CD4-positive, alpha-beta T cell treated with Interleukin-12 subunit alpha and Interleukin-12 subunit beta, for 1 hour (primary cell): ENCODE results near the gene INPP5A.
"Not testable (repeated sequence)": the region's sequence is repeated elsewhere in the genome, so short reads cannot be mapped to it uniquely, and the experiment has no call there.

Experiments
- DNase-seq: peaks from one replicate; pipeline ENCODE4 v3.0.0-alpha.2; 2020

INPP5A gene

DNA sequence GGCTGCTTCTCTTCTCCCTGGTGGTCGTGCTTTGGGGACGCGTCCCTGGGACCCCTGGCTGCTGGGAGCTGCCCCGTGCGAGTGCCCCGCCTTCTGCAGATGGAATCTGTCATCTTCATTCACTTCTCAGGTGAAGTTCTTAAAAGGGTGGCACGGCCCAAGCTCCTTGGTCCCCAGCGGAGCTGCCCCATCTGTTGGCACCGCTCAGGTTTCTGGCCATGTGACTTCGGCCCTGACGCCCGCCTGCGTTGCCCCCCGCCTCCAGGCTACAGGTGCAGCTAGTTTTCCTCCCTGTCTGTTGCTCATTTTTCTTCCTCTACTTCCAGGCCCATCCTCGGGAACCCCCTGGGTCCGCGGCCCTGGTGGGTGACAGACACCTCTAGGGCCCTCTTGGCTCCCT is 255.2 kb downstream of the INPP5A start:
- no peak for DNase-seq

DNA sequence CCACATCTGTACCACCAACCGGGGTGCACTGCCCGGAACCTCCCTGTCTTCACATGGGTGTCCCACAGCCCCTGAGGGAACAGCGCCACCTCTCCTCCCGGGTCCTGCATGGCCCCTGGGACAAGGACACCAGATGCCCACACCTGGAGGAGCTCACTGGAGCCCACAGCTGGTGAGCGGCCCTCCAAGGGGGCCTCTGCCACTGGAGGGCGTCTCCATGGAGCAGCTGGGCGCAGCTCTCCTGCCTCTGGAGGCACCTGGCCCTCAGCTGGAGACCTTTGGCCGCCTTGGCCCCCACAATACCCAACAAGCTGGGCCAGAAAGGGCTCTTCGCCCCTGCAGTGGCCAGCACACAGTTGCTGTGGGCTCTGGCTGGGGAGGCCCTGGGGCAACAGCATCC is 255.6 kb downstream of the INPP5A start:
- no peak for DNase-seq

DNA sequence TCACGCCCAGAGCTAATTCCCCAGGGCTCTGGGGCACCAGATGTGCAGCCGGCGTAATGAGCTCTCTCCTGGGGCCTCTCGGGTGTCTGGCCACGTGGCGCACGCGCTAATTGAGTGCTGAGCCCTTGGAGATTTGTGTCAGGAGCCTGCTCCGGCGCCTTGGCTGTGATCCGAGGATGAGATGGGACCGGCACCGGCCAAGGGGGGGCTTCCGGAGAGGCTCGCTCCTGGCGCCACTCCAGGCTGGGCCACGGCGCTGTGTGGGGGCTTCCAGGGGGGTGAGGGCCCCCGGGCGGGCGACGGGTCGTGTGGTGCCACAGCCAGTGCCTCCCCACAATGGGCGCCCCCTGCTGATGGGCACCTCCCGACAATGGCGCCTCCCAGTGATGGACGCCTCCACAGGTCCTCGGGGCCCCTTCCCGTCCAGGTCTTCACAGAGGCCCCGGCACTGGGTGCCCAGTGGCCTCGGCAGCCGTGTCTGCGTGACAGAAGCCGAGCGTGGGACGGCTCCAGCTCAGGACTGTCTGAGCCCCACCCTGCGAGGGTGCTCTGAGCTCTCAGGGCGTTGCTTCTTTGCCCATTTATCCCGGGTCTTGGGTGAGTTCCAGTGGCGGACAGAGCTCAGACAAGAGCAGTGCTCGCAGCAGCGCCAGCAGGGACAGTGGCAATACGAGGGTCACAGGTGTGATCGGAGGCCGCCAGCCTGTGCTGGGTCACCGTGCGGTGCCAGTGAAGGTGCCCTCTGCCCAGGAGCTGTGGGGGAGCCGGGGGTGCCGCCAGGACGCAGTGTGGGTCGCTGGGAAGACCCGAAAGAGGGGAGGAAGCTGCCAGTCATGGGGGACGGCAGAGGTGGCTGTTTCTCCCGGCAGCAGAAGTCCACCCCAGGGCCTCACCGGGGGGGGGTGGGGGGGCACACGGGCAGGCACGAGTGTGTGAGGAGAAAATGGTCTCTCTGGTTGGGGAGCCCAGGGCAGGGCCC is 256.6 kb downstream of the INPP5A start:
- no peak for DNase-seq

DNA sequence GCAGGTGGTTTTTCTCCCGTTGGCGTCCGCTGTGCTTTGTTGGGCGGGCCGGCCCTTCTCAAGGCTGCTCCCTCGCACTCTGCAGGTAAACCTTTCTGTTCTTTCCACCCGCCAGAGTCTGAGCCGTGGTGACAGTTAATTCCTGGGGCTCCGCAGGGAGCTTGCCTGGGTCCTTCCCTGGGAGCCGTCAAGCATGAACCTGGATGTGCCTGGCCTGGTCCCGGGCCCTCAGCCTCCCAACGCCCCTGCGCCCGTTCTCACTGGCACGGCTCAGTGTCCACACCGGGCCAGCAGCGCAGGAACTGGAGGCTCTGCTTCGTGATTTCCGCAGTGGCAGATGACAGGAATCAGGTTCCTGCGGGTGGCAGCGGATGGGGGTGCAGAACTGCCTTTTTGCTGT is 259.3 kb downstream of the INPP5A start:
- DNase-seq = no peak

DNA sequence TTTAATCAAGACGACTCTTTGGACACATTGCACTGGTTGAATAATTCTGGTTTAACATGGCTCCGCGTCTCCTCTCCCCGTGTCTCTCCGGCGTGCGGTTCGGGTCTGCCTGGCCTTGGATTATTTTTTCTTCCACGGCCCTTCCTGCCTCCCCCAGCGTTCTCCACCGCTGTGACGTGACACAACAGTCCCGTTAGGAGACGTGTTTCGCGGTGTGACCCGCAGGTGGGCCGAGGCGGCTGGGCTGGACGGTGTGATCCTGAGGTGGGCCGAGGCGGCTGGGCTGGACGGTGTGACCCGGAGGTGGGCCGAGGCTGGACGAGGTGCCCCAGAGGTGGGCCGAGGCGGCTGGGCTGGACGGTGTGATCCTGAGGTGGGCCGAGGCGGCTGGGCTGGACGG is 260.4 kb downstream of the INPP5A start:
- not testable (repeated sequence) for DNase-seq

DNA sequence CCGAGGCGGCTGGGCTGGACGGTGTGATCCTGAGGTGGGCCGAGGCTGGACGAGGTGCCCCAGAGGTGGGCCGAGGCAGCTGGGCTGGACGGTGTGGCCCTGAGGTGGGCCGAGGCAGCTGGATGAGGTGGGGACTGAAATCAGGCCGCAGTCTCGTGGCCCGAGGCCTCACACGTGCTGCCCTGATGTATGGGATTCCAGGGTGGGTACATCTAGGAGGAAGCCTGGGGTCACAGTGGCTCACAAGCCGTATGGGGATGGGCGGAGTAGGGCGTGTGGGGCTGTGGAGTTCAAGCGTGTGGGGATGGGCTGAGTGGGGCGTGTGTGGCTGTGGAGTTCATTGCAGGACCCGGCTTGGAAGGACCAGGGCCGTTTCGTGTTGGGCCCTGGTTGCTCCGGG is 260.8 kb downstream of the INPP5A start:
- DNase-seq = no peak

DNA sequence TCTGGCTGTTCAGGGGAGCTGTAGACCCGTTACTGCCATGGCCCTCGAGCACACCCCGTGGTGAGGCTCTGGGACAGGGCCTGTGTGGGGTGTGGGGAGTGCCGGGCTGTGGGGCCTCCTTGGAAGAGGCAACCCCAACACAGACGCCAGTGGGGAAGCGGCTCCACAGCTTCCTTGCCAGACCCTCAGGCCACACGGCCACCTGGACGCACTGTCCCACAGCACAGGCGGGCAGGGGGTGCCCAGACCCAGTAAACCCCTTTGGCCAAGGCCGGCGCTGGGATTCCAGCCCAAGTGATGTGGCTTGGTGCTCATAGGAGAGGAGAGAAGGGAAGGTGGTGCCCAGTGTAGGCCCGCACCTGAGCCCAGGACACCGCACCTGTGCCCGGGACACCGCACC is 261.3 kb downstream of the INPP5A start:
- no peak for DNase-seq

DNA sequence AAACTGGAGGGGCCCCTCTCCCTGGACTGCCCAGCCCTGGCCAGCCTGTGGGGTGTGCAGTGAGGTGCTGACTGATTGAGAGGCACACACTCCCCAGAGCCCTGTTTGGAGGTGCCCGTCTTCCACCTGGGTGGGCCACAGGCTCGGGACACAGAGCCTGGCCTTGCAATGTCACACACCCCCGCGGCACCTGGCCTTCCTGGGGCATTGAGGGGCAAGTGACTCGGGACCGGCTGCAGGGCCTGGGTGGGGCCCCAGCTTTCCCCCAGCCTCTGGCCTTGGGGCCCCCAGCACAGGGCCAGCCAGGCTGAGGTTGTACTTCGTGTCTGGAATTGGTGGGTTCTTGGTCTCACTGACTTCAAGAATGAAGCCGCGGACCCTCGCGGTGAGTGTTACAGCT is 262.3 kb downstream of the INPP5A start:
- no peak for DNase-seq

DNA sequence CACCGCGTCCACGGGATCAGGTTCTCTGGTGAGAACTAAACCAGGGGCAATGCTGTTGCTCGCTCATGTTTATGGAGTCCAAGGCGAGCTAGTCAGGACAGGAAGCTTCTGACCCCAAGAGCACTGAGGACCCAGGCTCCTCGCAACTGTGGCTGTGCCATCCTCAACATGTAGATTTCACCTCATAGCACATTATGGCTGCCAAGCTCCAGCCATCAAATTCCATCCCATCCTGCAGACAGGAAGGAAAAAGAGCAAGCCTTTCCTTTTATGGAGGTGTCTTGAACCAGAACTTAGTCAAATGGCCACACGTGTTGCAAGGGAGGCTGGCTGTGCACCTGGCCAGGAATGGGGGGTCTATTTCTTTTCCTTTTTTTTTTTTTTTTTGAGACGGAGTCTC is 264.5 kb downstream of the INPP5A start:
- DNase-seq = no peak

DNA sequence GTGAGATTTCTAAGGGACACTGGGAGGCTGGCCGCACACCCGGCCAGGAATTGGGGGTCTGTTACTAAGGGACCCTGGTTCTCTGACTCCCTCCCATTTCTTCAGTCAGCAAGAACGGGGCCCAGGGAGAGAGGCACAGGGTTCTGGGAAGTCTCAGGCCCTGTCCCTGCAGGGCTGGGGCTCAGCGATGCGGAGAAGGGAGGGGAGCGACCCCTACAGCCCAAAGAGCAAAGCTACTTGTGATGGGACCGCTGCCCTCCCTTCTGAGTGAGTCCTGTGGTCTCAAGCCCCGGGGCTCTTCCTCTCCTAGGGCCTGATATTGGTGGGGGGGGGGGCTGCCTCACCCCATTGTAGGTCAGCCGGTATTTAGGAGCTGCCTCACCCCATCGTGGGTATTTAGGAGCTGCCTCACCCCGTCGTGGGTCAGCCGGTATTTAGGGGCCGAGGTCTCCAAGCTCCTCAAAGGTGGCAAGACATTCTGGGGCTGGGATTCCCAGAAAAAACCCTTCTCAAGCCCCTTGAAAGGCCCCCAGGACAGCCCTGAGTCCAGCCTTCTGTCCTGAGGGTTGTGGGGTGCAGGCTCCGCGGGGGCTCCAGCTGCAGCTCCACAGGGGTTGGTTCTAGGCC is 265.2 kb downstream of the INPP5A start:
- no peak for DNase-seq

DNA sequence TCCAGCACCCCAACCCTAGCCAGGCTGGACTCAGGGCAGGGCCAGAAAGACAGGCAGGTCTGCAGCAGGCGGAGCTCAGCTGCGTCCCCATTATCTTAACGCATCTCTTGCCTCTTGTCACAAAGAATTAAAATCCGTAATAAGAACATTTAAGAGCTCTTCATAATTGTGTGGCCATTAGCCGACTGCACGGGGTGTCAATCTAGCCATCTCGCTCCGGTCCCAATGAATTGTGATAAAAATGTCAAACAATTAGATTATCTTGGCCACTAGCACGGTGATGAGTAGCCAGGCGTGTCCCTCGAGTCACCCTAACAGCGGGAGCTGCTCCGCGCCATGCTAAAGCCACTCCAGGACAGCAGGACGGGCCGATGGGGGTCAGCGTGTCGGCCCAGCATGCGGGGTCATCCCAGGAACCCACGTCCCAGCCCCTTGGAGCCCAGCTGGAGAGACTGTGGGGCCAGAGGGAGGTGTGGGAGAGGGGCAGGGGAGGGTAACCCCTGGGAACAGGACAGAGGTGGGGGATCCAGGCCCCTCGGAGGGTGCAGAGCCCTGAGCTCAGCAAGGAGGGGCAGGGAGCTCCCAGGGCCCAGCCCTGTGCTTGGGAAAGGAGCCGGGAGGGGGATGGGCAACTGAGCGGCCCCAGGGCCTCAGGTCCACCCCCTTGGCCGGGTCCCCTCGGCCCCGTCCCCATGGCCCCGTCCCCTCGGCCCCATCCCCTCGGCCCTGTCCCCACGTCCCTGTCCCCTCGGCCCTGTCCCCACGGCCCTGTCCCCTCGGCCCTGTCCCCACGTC is 266.0 kb downstream of the INPP5A start:
- no peak for DNase-seq

DNA sequence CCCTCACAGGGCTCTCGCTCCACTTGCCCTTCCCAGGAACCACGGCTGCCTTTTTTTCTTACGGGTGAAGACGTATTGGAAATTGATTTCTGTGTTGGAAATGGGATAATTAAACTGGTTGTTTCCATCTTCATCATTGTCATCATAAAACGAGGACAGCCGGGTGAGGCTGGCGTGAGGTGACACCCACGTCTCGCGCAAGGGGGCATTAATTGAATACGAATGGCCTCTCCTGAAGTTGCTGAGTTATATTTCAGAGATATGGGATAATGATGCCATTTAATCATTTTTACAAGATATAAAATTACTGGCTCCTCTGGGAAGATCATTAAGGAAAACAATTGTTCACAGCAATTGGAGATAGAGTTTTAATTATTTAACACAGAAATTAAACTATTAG is 266.7 kb downstream of the INPP5A start:
- DNase-seq = no peak

DNA sequence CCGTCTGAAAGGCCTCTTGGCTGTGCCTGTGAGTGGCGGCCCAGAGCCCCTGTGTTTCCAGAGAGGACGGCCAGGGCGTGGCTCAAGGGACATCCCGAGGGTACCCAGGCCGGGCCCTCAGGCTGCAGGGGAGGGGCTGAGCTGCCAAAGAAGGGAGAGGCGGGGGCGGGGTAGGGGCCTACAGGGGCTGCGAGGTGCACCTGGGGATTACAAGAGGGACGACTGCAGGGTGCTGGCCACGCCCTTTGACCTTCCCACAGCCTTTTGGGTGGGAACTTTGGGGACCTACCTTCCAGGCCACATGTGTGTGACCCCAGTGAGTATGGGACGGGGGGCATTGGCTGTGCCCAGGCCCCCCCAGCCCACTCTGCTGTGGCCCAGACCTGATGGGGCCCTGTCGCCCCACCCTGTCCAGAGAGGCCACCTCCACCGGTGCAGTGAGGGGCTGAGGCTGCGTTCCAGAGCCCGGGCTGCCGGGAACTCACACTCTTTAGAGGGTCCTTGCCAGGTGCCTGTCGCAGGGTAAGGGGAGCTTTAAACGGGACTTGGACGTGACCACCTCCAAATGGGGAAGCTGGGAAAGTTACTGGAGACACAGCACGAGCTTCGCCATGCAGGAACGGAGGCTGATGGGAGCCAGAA is 267.3 kb downstream of the INPP5A start:
- DNase-seq = no peak

DNA sequence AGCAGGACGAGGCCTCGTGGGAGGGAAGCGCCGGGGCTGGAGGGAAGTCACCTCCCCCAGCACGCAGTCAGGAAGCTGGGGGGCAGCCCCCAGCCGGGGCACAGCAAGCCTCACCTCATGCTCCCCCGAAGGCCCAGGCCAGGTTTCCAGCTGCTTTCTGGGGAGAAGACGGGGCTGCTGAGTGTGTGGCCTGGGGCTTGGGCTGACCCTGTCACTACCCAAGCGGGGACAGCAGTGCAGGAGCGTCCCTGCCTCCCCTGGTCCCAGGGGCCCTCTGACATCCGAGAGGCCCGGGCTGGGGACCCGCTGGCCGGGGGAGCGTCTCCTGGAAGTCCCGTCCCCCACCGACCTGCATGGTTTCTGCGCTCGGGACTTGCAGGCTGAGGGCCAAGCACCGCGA is 268.0 kb downstream of the INPP5A start:
- DNase-seq = no peak

DNA sequence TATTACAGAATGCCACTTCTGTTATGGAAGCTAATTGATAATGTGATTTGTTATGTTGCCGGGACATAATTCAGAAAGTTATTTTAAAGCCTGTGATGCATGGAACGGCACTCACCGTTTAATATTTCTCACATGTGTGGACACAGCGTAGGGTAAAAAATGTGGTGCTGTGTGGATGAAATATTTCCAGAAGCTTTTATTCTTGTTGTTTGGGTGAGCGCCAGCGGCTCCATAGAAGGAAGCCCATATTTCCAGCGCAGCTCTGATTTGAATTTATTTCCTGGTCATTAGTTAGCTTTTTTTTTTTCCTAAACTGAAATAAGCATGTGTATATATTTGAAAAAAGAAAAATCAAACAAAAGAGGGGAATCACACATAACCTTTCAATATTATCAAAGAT is 268.5 kb downstream of the INPP5A start:
- no peak for DNase-seq

DNA sequence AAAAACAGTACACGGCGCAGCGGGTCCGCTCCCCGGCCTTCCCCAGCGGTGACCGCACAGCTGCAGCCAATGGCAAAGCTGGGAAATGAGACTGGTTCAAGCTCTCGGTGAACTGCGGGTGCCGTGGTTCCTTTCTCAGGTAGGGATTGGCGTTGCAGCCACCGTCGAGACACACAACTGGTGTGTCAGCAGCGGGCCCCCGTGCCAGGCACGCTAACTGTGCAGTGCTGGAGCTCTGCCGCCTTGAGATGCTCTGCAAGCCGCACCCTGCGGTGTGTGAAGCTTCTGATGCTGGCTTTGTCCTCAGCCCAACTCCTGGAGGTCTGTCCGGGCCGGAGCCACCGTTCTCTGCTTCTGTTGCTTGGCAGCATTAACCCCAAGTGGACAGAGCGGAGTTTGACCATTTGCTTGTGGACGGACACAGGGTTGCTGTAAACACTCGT is 269.0 kb downstream of the INPP5A start:
- no peak for DNase-seq

DNA sequence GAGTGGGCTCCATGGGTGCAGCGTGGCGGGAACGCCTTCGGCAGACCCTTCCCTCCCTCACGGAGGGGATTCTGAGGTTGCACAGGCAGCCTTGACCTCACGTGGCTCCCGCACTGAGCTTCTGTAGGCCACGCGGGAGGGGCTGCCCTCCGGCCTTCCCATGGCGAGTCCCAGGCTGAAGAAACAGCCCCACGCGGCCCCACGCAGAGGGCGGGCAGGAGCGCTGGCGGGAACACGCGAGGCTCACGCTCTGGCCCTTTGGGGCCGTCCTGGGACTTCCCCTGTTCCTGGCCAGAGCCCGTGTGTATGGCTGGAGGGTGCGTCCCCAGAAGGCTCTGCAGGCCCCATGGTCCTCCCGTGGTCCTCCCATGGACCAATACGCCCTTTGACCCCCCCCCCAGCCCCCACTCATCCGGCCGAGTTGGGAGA is 270.0 kb downstream of the INPP5A start:
- DNase-seq = no peak

DNA sequence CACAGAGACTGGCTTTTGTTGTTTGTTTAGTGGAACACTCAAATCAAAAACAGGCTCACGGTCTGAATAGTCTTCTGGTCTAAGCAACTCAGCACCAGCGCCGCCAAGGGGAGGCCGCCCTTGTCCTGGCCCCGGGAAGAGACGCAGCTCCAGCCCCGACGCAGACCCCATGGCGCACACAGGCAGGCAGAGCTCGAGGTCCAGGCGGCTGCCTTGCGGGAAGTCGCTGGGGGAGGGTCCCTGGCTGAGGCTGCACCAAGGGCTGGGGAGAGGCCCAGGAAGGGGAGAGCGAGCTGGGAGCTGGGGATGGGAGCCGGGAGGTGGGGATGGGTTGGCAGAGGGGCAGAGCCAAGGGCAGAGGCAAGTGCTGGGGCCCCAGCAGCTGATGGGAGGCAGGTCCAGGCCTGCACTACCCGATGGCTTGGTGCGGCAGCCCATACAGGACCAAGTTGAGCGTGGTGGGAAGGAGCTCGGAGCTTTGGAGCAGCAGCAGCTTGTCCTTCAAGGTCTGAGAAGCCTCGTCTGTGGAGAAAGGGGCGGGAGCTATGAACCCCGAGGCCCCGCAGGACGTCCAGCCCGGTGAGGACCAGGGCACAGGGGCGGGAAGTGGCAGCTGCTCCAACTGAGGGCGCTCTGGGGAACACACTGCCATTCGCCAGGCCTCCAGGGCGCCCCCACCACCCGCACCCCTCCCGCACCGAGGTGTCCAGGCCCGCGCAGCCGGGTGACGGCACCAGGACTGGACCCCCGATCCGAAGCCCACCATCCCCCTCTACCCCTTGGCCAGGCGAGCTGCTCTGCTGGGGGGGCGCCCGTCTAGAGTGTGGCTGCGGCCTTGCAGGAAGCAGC is 271.0 kb downstream of the INPP5A start:
- DNase-seq = no peak

DNA sequence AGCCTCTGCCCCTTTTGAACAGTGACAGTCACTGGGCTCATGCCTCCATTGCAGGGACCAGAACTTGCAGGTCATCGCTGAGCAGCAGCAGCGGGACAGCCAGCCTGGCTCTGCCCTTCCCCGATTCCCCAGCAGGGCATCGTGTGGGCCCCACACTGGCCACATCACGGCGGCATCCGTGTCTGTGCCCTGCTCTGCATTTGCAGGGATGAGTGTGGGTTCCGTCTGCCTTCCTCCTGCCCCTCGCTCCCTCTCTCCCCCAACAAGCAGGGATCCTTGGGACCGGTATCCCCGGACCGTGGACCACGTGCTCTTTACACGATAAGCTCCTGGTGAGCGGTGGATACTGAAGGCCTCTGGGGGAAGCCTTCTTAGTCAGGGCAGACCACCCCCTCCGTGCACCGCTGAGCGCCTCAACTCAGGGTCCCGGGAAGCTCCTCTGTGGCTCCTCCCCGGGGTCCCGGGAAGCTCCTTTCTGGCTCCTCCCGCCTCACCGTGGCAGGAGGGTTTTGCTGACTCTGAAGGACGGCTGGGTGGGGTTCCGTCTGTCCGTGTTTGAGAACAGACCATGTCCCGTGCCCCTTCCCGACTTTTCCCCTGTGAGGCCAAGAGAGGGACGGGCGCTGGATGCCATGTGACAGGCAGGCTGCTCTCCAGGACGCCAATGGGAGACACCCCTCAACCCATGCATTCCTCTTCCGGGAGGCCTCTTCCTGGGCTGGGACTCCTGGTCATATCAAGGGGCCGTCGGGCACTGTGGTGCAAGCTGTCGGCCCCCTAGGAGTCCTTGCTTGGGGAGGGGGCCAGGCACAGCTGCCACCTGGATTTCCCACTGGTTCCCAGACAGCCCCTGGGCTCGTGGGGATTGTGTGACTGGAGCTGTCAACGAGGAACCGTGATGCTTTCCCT is 271.9 kb downstream of the INPP5A start:
- no peak for DNase-seq

DNA sequence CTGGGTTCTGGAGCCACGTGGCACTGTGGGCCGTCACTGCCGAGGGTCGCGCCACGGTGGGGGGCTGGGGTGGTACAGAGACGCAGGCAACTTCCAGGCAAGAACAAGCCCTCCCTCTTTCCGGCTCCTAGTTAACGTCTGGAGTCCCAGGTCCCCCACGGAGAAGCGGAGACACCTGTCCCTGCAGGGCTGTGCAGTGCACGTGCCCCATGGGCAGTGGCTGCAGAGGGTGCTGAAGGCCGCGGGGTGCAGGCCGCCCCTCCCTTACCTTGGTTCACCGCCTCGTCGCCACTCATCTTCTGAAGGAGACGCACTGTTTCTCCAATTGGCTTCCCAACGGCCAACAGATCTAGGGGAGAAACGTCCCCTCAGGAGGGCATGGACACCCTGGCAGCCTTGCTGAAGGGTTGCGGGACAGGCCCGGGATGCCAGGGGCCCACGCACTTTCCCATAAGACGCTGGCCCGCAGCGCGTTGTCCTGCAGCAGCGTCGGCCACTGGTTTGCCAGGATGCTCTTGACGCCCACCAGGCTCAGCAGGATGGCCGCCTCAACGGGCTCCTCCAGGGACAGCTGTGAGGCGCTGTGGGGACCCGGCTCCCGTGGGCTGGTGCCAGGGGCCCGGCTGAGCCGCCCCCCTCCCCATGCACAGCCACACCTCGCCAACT is 272.7 kb downstream of the INPP5A start:
- DNase-seq = no peak
